HEK293T (cell line): ENCODE measurements around the gene EGF.

Experiments
- CTCF ChIA-PET: fragments of 350-600 bp; formaldehyde crosslinking; extraction: SDS; loops from one replicate; lab custom pipeline; 2021; ENCODE audit warnings: antibody characterized with exemption, inconsistent platforms; lab: Yijun Ruan, JAX
- POLR2A ChIA-PET: fragments of 350-600 bp; formaldehyde crosslinking; extraction: SDS; loops from one replicate; lab custom pipeline; 2020; ENCODE audit warnings: antibody characterized with exemption, inconsistent platforms; lab: Yijun Ruan, JAX
- DNase-seq: peaks from one replicate; pipeline ENCODE4 v3.0.0; 2012; ENCODE audit warnings: mixed read lengths; ENCODE audit errors: extremely low spot score
- ARNT ChIP-seq: fragments of 450-650 bp; IDR thresholded peaks from 2 replicates; pipeline ENCODE4 v1.6.1; 2017; ENCODE audit warnings: mild to moderate bottlenecking
- BHLHE40 ChIP-seq: fragments of 450-650 bp; IDR thresholded peaks from 2 replicates; pipeline ENCODE4 v1.6.1; 2016; ENCODE audit warnings: mild to moderate bottlenecking, moderate library complexity, borderline replicate concordance
- CTBP1 ChIP-seq: fragments of 450-650 bp; IDR thresholded peaks from 2 replicates; pipeline ENCODE4 v1.6.1; 2016; ENCODE audit warnings: borderline replicate concordance
- ELF4 ChIP-seq: fragments of 450-650 bp; IDR thresholded peaks from 2 replicates; pipeline ENCODE4 v1.6.1; 2017; ENCODE audit warnings: antibody characterized with exemption
- FOXA1 ChIP-seq: fragments of 450-650 bp; IDR thresholded peaks from 2 replicates; pipeline ENCODE4 v1.6.1; 2016; ENCODE audit warnings: mild to moderate bottlenecking
- FOXK2 ChIP-seq: fragments of 450-650 bp; IDR thresholded peaks from 2 replicates; pipeline ENCODE4 v1.6.1; 2016; ENCODE audit warnings: mild to moderate bottlenecking
- FOXM1 ChIP-seq: fragments of 450-650 bp; IDR thresholded peaks from 2 replicates; pipeline ENCODE4 v1.6.1; 2017; ENCODE audit warnings: mild to moderate bottlenecking, borderline replicate concordance
- HDGF ChIP-seq: fragments of 450-650 bp; IDR thresholded peaks from 2 replicates; pipeline ENCODE4 v1.6.1; 2017; ENCODE audit warnings: antibody characterized with exemption, borderline replicate concordance
- L3MBTL2 ChIP-seq: fragments of 450-650 bp; conservative IDR thresholded peaks from 2 replicates; pipeline ENCODE4 v1.6.1; 2016; ENCODE audit warnings: mild to moderate bottlenecking
- LEF1 ChIP-seq: fragments of 450-650 bp; IDR thresholded peaks from 2 replicates; pipeline ENCODE4 v1.6.1; 2017; ENCODE audit warnings: mild to moderate bottlenecking, borderline replicate concordance
- NFRKB ChIP-seq: fragments of 450-650 bp; IDR thresholded peaks from 2 replicates; pipeline ENCODE4 v1.6.1; 2016; ENCODE audit warnings: mild to moderate bottlenecking, moderate library complexity
- SP1 ChIP-seq: fragments of 450-650 bp; IDR thresholded peaks from 2 replicates; pipeline ENCODE4 v1.6.1; 2017
- SUZ12 ChIP-seq: fragments of 450-650 bp; IDR thresholded peaks from 2 replicates; pipeline ENCODE4 v1.6.1; 2016; ENCODE audit warnings: mild to moderate bottlenecking
- TARDBP ChIP-seq: fragments of 450-650 bp; IDR thresholded peaks from 2 replicates; pipeline ENCODE4 v1.6.1; 2016
- ZNF384 ChIP-seq: fragments of 450-650 bp; IDR thresholded peaks from 2 replicates; pipeline ENCODE4 v1.6.1; 2016
- TF ChIP-seq, protein P1 (sequence below): fragments of 450-650 bp; IDR thresholded peaks from 2 replicates; pipeline ENCODE4 v1.6.1; 2016

Gene EGF

GRCh38 chr4:109959195-109959594 lies 46.5 kb downstream of the EGF start:
- DNase-seq = no peak
- POLR2A ChIA-PET = no interaction called here
- CTCF ChIA-PET = no interaction called here
- no peak for TF ChIP-seq ELF4
- TF ChIP-seq SUZ12 = no peak
- no peak for TF ChIP-seq HDGF
- TF ChIP-seq, protein P1, sequence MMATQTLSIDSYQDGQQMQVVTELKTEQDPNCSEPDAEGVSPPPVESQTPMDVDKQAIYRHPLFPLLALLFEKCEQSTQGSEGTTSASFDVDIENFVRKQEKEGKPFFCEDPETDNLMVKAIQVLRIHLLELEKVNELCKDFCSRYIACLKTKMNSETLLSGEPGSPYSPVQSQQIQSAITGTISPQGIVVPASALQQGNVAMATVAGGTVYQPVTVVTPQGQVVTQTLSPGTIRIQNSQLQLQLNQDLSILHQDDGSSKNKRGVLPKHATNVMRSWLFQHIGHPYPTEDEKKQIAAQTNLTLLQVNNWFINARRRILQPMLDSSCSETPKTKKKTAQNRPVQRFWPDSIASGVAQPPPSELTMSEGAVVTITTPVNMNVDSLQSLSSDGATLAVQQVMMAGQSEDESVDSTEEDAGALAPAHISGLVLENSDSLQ = no peak
- no peak for TF ChIP-seq CTBP1
- TF ChIP-seq NFRKB = no peak
- no peak for TF ChIP-seq BHLHE40
- TF ChIP-seq FOXM1 = no peak
- no peak for TF ChIP-seq LEF1
- no peak for TF ChIP-seq ARNT
- no peak for TF ChIP-seq TARDBP
- TF ChIP-seq FOXK2 = no peak
- no peak for TF ChIP-seq SP1

- ChIA-PET CTCF (no interaction called here), POLR2A (no interaction called here)
- TF ChIP-seq ELF4 (no peak), TARDBP (no peak), SUZ12 (no peak), ZNF384 (no peak), CTBP1 (no peak), SP1 (no peak), HDGF (no peak), FOXK2 (no peak), L3MBTL2 (no peak), BHLHE40 (no peak), FOXM1 (no peak), FOXA1 (no peak), NFRKB (no peak), LEF1 (no peak), ARNT (no peak)
- TF ChIP-seq, protein P1 = no peak
- no peak for DNase-seq
Observed at GRCh38 chr4:109962401-109962800, 49.7 kb downstream of the EGF start.

DNA sequence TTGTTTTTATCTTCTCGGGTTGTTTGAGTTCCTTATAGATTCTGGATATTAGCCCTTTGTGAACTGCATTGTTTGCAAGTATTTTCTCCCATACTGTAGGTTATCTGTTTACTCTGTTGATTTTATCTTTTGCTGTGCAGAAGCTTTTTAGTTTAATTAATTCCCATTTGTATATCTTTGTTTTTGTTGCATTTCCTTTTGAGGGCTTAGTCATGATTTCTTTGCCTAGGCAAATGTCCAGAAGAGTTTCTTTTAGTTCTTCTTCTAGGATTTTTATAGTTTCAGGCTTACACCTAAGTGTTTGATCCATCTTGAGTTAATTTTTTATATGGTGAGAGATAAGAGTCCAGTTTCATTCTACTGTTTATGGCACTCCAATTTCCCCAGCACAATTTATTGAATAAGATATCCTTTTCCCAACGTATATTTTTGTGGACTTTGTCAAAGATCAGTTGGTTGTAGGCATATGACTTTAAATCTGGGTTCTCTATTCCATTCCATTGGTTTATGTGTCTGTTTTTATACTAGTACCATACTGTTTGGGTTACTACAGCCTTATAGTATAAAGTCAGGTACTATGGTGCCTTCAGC lies 54.3 kb downstream of the EGF start:
- TF ChIP-seq FOXA1 (no peak), TARDBP (no peak), ELF4 (no peak), LEF1 (no peak), HDGF (no peak), NFRKB (no peak), ZNF384 (no peak), ARNT (no peak), FOXM1 (no peak), FOXK2 (no peak), SUZ12 (no peak), BHLHE40 (no peak), CTBP1 (no peak), SP1 (no peak), L3MBTL2 (no peak)
- TF ChIP-seq, protein P1 = no peak
- POLR2A ChIA-PET = no interaction called here
- CTCF ChIA-PET = no interaction called here
- no peak for DNase-seq

- ChIA-PET POLR2A (no interaction called here), CTCF (no interaction called here)
- DNase-seq = no peak
- TF ChIP-seq FOXK2 (no peak), TARDBP (no peak), ZNF384 (no peak), SUZ12 (no peak), FOXA1 (no peak), NFRKB (no peak), ELF4 (no peak), CTBP1 (no peak), ARNT (no peak), LEF1 (no peak), BHLHE40 (no peak)
- TF ChIP-seq, protein P1 = no peak
Observed at GRCh38 chr4:109967798-109968520, 55.3 kb downstream of the EGF start.

- CTCF ChIA-PET = no interaction called here
Observed at GRCh38 chr4:109969087-109969486, 56.4 kb downstream of the EGF start.

More at GRCh38 chr4:109969087-109969486, 56.4 kb downstream of the EGF start:
- DNase-seq = no peak
- TF ChIP-seq FOXM1 (no peak), TARDBP (no peak), FOXK2 (no peak), SUZ12 (no peak), FOXA1 (no peak), CTBP1 (no peak), HDGF (no peak), L3MBTL2 (no peak), ELF4 (no peak), BHLHE40 (no peak), ARNT (no peak), LEF1 (no peak), NFRKB (no peak), ZNF384 (no peak), SP1 (no peak)
- TF ChIP-seq, protein P1 = no peak
- POLR2A ChIA-PET = no interaction called here
